GM21529 (cell line): ENCODE results near the gene TRPM3.

Experiments used
- ATAC-seq: cut with Tn5 transposase; IDR thresholded peaks from one replicate; pipeline ENCODE4 v1.9.1; 2021; ENCODE audit not compliant: unreplicated experiment

TRPM3 gene

GRCh38 chr9:70617033-70617828 lies 504.2 kb downstream of the TRPM3 start:
- no peak for ATAC-seq

GRCh38 chr9:70616228-70616990 lies 505.0 kb downstream of the TRPM3 start:
- ATAC-seq, result no peak

- ATAC-seq, result no peak
Observed at GRCh38 chr9:70615464-70616138, 505.8 kb downstream of the TRPM3 start.

GRCh38 chr9:70614786-70615463 lies 506.5 kb downstream of the TRPM3 start:
- ATAC-seq, result no peak

GRCh38 chr9:70613024-70613768 lies 508.2 kb downstream of the TRPM3 start:
- no peak for ATAC-seq

- ATAC-seq, result no peak
Observed at GRCh38 chr9:70610287-70610644, 511.2 kb downstream of the TRPM3 start.

GRCh38 chr9:70609542-70610286 lies 511.7 kb downstream of the TRPM3 start:
- no peak for ATAC-seq

GRCh38 chr9:70609011-70609410 lies 512.4 kb downstream of the TRPM3 start:
- ATAC-seq, result no peak

GRCh38 chr9:70607926-70608325 lies 513.5 kb downstream of the TRPM3 start:
- ATAC-seq, result peak; percentile 54

- no peak for ATAC-seq
Observed at GRCh38 chr9:70607329-70607728, 514.1 kb downstream of the TRPM3 start.

- no peak for ATAC-seq
Observed at GRCh38 chr9:70603020-70603411, 518.4 kb downstream of the TRPM3 start.

- peak; percentile 81 for ATAC-seq
Observed at GRCh38 chr9:70602321-70603019, 519.0 kb downstream of the TRPM3 start.

GRCh38 chr9:70601000-70601951 lies 520.1 kb downstream of the TRPM3 start:
- ATAC-seq, result no peak

GRCh38 chr9:70600506-70600905 lies 520.9 kb downstream of the TRPM3 start:
- ATAC-seq, result no peak

GRCh38 chr9:70597886-70598285 lies 523.5 kb downstream of the TRPM3 start:
- no peak for ATAC-seq

GRCh38 chr9:70595211-70595610 lies 526.2 kb downstream of the TRPM3 start:
- no peak for ATAC-seq

- no peak for ATAC-seq
Observed at GRCh38 chr9:70594386-70594944, 527.0 kb downstream of the TRPM3 start.

GRCh38 chr9:70593241-70593640 lies 528.2 kb downstream of the TRPM3 start:
- no peak for ATAC-seq
